CD8-positive, alpha-beta memory T cell (primary cell): ENCODE measurements around the gene KPNB1. TPM values are rescaled to one million over a fixed set of nuclear protein-coding genes. Genes with fewer than 3 reads are reported as not detected.

ENCODE experiments used
- CTCF ChIA-PET: fragments of 350-600 bp; sonication (Branson Sonifier 250); formaldehyde crosslinking; loops from one replicate; lab custom pipeline; 2021; ENCODE audit warnings: antibody characterized with exemption; lab: Charles Lee
- POLR2A ChIA-PET: fragments of 350-600 bp; sonication (Branson Sonifier 250); formaldehyde crosslinking; loops from one replicate; lab custom pipeline; 2021; ENCODE audit warnings: antibody characterized with exemption; lab: Charles Lee
- DNase-seq, 5 donors: peaks; one replicate each; pipeline versions ENCODE4 v3.0.0 to v3.0.0-alpha.2; 2020 to 2022; ENCODE audit warnings: mixed read lengths in 1 of 5
- H3K27ac ChIP-seq: one replicate; pipeline ENCODE4 v1.7.0; 2013; ENCODE audit warnings: low read depth, mild to moderate bottlenecking, low read length, moderate library complexity
- H3K27me3 ChIP-seq: 2 replicates; pipeline ENCODE4 v1.7.0; 2013; ENCODE audit warnings: low read length, mild to moderate bottlenecking; ENCODE audit not compliant: insufficient read depth, poor library complexity, severe bottlenecking
- H3K36me3 ChIP-seq: 2 replicates; pipeline ENCODE4 v1.7.0; 2013; ENCODE audit warnings: mild to moderate bottlenecking, low read length, moderate library complexity; ENCODE audit not compliant: insufficient read depth
- H3K4me1 ChIP-seq: 2 replicates; pipeline ENCODE4 v1.7.0; 2013; ENCODE audit warnings: mild to moderate bottlenecking, low read length, moderate library complexity; ENCODE audit not compliant: insufficient read depth
- H3K4me3 ChIP-seq: 2 replicates; pipeline ENCODE4 v1.7.0; 2013; ENCODE audit warnings: mild to moderate bottlenecking, low read length
- H3K9me3 ChIP-seq: 2 replicates; pipeline ENCODE4 v1.7.0; 2013; ENCODE audit warnings: mild to moderate bottlenecking, low read length
- H3K27ac Mint-ChIP-seq, 8 donors: one replicate each; pipeline ENCODE4 v1.8.0; 2020 to 2021; ENCODE audit warnings: mixed read lengths in 8 of 8, mild to moderate bottlenecking in 6 of 8, inconsistent platforms in 3 of 8, moderate library complexity in 3 of 8
- H3K27me3 Mint-ChIP-seq, 2 donors: one replicate each; pipeline ENCODE4 v1.8.0; 2020 to 2021; ENCODE audit warnings: mixed read lengths in 2 of 2, mild to moderate bottlenecking in 1 of 2, moderate library complexity in 1 of 2
- H3K36me3 Mint-ChIP-seq, 3 donors: one replicate each; pipeline ENCODE4 v1.8.0; 2020 to 2021; ENCODE audit warnings: mixed read lengths in 3 of 3, inconsistent platforms in 1 of 3, mild to moderate bottlenecking in 1 of 3
- H3K4me1 Mint-ChIP-seq, 3 donors: one replicate each; pipeline ENCODE4 v1.8.0; 2020 to 2021; ENCODE audit warnings: mixed read lengths in 3 of 3, inconsistent platforms in 1 of 3, mild to moderate bottlenecking in 1 of 3
- H3K4me3 Mint-ChIP-seq, 7 donors: one replicate each; pipeline ENCODE4 v1.8.0; 2020 to 2021; ENCODE audit warnings: mixed read lengths in 7 of 7, mild to moderate bottlenecking in 6 of 7, moderate library complexity in 4 of 7, inconsistent platforms in 2 of 7
- H3K9me3 Mint-ChIP-seq, 5 donors: one replicate each; pipeline ENCODE4 v1.8.0; 2020 to 2022; ENCODE audit warnings: mixed read lengths in 5 of 5, mild to moderate bottlenecking in 3 of 5, moderate library complexity in 2 of 5, inconsistent platforms in 1 of 5
- polyA plus RNA-seq: library from polyadenylated mRNA; unstranded; fragments of 300-500 nt; fragmentation: Illumina TruSeq; gene quantifications from one replicate; pipeline ENCODE4 v1.2.3, GENCODE V29; 2021
- total RNA-seq, 2 experiments: library from RNA; stranded (reverse); gene quantifications; one replicate each; pipeline ENCODE4 v1.2.3, GENCODE V29; 2021

The KPNB1 gene
- total and polyA plus RNA-seq, 3 experiments from 2014 or later: 35.9 to 915 (median 907) TPM

DNA sequence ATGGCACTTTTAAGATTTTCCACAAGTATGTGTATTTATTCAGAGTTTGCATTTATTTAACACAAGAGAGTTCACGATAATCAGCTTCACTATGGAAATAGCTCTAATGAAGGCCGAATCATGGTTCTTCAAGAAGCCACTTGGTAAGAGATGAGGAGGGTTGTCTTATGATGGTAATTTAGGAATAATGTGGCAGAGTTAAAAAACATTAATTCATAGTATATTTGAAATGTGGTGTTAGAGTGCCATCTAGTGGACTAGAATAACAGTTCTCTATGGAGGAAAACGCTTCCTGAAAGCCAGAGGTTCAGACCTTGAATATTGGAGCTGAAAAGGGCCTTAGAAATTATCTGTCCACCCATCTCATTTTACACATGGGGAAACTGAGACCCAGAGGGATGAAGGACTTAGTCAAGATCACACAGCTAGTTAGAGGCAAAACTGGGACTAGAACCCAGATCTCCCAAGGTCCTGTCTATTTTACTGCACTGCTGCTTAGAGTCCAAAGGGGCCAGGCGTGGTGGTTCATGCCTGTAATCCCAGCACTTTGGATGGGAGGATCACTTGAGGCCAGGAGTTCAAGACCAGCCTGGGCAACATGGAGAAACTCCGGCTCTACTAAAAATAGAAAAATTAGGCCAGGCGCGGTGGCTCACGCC lies 33.8 kb upstream of the KPNB1 start:
- ChIA-PET POLR2A (no interaction called here), CTCF (interaction anchor here (0.6 to 2.6 kb wide), 10 partner anchors 11 to 372 kb away, joined by 3 to 20 read pairs (median 4); partner anchors contain the start of gene KPNB1)
- peaks cover 17% of the 10 kb centered on the region for H3K36me3 ChIP-seq
- no peak overlapping the region for H3K27ac ChIP-seq
- H3K9me3 Mint-ChIP-seq: no peaks in the 10 kb centered on the region
- H3K36me3 Mint-ChIP-seq: peaks cover 0 to 65% (median 11%) of the 10 kb centered on the region in 3 donors
- H3K9me3 ChIP-seq: no peaks in the 10 kb centered on the region
- H3K27ac Mint-ChIP-seq: peak overlapping the region in 4 of 8 donors; percentile 30 to 81 (median 51)
- no peak overlapping the region for H3K4me3 Mint-ChIP-seq
- no peaks in the 10 kb centered on the region for H3K27me3 ChIP-seq
- no peaks in the 10 kb centered on the region for H3K4me1 ChIP-seq
- no peaks in the 10 kb centered on the region for H3K27me3 Mint-ChIP-seq
- H3K4me3 ChIP-seq: no peak overlapping the region
- H3K4me1 Mint-ChIP-seq: peaks cover 3 to 7% (median 5%) of the 10 kb centered on the region in 3 donors
- DNase-seq: peak in 2 of 5 donors; percentile 36 to 46

DNA sequence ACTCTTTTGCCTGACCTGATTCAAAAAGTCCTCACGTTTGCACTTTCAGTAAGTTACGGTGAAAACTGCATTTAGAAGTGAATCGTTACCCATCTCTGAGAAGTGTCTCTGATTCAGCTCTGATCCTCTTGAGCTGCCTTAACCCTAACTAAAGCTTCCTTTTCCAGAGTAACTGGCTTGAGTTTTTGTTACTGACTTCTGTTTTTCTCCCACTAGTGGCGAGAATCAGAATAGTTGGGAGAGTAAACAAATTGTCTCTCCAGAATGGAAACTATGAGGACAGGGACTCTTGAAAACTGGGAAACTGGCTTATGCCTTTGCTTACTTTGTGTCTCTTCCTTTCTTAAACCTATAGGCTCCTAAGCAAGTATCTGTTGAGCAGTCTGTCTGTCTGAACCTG lies 31.3 kb upstream of the KPNB1 start:
- Histone ChIP-seq H3K4me1 (no peaks in the 10 kb centered on the region), H3K36me3 (peaks cover 26% of the 10 kb centered on the region), H3K27me3 (no peaks in the 10 kb centered on the region), H3K9me3 (no peaks in the 10 kb centered on the region), H3K4me3 (no peak overlapping the region), H3K27ac (no peak overlapping the region)
- peaks cover 4 to 9% (median 7%) of the 10 kb centered on the region in 3 donors for H3K4me1 Mint-ChIP-seq
- peak overlapping the region in 1 of 8 donors; percentile 36 for H3K27ac Mint-ChIP-seq
- POLR2A ChIA-PET: interaction anchor here (1.4 kb wide), 1 partner anchor 31 kb away, joined by 4 read pairs; the partner anchor contains the start of gene KPNB1
- peaks cover 0 to 71% (median 11%) of the 10 kb centered on the region in 3 donors for H3K36me3 Mint-ChIP-seq
- H3K27me3 Mint-ChIP-seq: no peaks in the 10 kb centered on the region
- CTCF ChIA-PET: interaction anchor here (0.8 to 1.5 kb wide), 3 partner anchors 31 to 388 kb away, joined by 3 to 5 read pairs (median 4); partner anchors contain the start of gene KPNB1
- H3K9me3 Mint-ChIP-seq: no peaks in the 10 kb centered on the region
- H3K4me3 Mint-ChIP-seq: no peak overlapping the region
- no peak for DNase-seq

DNA sequence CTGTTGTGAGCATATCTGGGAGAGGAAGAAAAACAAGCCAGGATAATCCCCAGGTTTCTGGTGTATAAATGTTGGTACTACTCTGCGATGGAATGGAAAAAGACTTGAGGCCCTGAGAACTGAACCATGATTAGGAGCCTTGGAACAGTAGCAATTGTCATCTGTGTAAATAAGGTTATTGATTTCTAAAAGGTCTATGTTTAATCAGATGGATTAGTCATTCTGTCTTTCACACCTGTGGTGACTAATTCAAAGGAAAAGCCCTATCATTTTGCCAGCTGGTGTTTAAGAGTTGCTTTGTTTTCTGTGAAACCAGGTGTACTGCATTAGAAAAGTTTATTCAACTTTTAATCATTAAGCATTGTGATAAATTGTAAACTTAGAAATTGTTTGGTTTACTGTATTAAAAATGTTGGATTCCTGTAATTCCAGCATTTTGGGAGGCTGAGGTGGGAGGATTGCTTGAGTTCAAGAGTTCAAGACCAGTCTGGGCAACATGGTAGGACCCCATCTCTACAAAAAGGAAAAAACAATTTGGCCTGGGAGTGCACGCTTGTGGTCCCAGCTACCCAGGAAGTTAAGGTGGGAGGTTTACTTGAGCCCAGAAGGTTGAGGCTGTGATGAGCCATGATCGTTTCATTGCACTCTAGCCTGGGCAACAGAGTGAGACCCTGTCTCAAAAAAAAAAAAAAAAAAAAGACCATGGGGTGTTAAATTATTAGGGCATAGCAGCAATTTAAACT lies 29.0 kb upstream of the KPNB1 start:
- no peaks in the 10 kb centered on the region for H3K27me3 Mint-ChIP-seq
- peaks cover 0 to 63% (median 10%) of the 10 kb centered on the region in 3 donors for H3K36me3 Mint-ChIP-seq
- ChIA-PET CTCF (no interaction called here), POLR2A (no interaction called here)
- H3K27ac Mint-ChIP-seq: peak overlapping the region in 6 of 8 donors; percentile 5 to 74 (median 65)
- DNase-seq: no peak
- Histone ChIP-seq H3K9me3 (no peaks in the 10 kb centered on the region), H3K4me3 (no peak overlapping the region), H3K27ac (no peak overlapping the region), H3K4me1 (no peaks in the 10 kb centered on the region), H3K36me3 (peaks cover 27% of the 10 kb centered on the region), H3K27me3 (no peaks in the 10 kb centered on the region)
- H3K9me3 Mint-ChIP-seq: no peaks in the 10 kb centered on the region
- H3K4me3 Mint-ChIP-seq: no peak overlapping the region
- peaks cover 4 to 9% (median 7%) of the 10 kb centered on the region in 3 donors for H3K4me1 Mint-ChIP-seq

DNA sequence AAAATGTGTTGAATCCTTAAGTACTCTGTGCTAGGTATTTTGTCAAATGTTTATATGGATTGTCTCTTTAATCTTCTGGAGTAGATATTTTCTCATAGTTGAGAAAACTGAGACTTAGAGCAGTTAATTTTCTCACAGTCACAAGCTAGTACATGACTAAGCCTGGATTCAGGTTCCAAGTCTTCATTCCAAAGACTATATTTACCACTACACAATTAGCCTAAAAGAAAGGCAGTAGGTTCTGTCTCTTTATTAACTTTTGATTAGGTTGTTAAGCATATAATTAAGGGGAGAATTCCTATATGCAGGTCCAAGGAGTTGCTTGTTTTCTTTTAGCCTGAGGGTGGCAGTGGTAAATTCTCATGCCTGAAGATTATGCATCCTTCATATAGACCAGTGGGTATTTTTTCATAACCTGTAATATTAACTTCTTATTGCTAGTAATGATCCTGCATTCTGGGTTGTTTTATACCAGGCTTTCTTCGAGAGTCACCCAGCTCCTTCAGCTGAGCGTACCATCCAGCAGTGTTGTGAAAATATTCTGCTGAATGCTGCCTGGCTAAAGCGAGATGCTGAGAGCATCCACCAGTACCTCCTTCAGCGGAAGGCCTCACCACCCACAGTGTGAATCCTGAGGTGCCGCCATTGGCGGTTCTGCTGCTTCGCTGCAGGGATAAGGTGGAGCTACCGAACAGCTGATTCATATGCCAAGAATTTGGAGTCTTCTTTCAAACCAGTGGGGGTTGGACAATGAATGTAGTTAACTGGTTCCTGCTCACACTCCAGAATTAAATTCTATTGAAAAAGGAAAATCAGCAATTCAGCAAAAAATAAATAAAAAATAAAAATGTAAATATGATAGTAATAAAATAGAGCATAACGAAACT lies 28.2 kb upstream of the KPNB1 start:
- POLR2A ChIA-PET: no interaction called here
- H3K27ac ChIP-seq: no peak overlapping the region
- peaks cover 27% of the 10 kb centered on the region for H3K36me3 ChIP-seq
- CTCF ChIA-PET: interaction anchor here (1.1 kb wide), 1 partner anchor 27 kb away, joined by 3 read pairs; no protein-coding TSS in a partner anchor
- H3K9me3 ChIP-seq: no peaks in the 10 kb centered on the region
- no peaks in the 10 kb centered on the region for H3K4me1 ChIP-seq
- H3K4me3 ChIP-seq: no peak overlapping the region
- Mint-ChIP-seq H3K27me3 (no peaks in the 10 kb centered on the region), H3K9me3 (no peaks in the 10 kb centered on the region), H3K36me3 (peaks cover 0 to 61% (median 7%) of the 10 kb centered on the region in 3 donors), H3K27ac (peak overlapping the region in 6 of 8 donors; percentile 36 to 72 (median 61)), H3K4me1 (peaks cover 4 to 9% (median 7%) of the 10 kb centered on the region in 3 donors), H3K4me3 (no peak overlapping the region)
- no peak for DNase-seq
- no peaks in the 10 kb centered on the region for H3K27me3 ChIP-seq

DNA sequence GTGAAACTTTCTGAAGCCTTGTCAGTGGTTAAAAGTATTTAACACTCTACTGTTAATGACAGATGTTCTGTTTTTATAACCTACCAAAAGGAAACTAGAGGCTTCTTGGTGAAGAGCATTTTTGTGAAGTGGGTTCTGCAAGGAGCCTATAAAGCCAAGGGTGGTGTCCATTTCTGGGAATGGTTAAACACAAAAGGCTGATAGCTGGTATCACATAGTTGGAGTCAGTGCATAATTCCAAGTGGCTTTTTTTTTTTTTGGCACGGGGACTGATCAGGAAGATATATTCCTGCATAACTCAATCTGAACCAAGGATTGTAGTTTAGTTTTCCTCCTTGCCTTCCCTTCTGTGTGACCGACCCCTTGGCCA lies 27.6 kb upstream of the KPNB1 start:
- Mint-ChIP-seq H3K36me3 (peaks cover 0 to 61% (median 7%) of the 10 kb centered on the region in 3 donors), H3K9me3 (no peaks in the 10 kb centered on the region), H3K4me3 (no peak overlapping the region), H3K27me3 (no peaks in the 10 kb centered on the region), H3K27ac (peak overlapping the region in 2 of 8 donors; percentile 11 to 50), H3K4me1 (peaks cover 4 to 9% (median 7%) of the 10 kb centered on the region in 3 donors)
- peaks cover 27% of the 10 kb centered on the region for H3K36me3 ChIP-seq
- H3K27me3 ChIP-seq: no peaks in the 10 kb centered on the region
- DNase-seq: no peak
- ChIA-PET POLR2A (no interaction called here), CTCF (interaction anchor here (1.1 kb wide), 1 partner anchor 27 kb away, joined by 3 read pairs; no protein-coding TSS in a partner anchor)
- H3K27ac ChIP-seq: no peak overlapping the region
- no peaks in the 10 kb centered on the region for H3K4me1 ChIP-seq
- no peaks in the 10 kb centered on the region for H3K9me3 ChIP-seq
- no peak overlapping the region for H3K4me3 ChIP-seq

DNA sequence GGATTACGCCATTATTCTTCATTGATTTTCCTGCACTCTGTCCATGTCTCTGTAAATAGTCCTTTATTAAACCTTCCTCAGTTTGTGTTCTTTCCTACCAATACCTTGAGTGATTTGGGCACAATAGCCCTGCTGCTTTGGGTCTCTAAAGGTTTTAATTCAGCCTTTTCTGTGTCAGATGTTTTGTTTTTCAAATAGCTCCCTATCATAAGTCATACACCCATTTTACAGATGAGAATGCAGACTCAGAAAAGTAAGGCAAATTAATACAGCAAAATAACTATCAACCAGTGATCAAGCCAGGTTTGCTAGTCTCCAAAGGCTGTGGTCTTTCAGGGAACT lies 25.0 kb upstream of the KPNB1 start:
- no peak overlapping the region for H3K4me3 ChIP-seq
- POLR2A ChIA-PET: interaction anchor here (0.6 kb wide), 1 partner anchor 10 kb away, joined by 9 read pairs; no protein-coding TSS in a partner anchor
- H3K27me3 Mint-ChIP-seq: no peaks in the 10 kb centered on the region
- H3K4me1 ChIP-seq: no peaks in the 10 kb centered on the region
- no peaks in the 10 kb centered on the region for H3K27me3 ChIP-seq
- DNase-seq: no peak
- peaks cover 4 to 9% (median 7%) of the 10 kb centered on the region in 3 donors for H3K4me1 Mint-ChIP-seq
- peaks cover 15% of the 10 kb centered on the region for H3K36me3 ChIP-seq
- CTCF ChIA-PET: interaction anchor here (5.2 kb wide), 1 partner anchor 9 kb away, joined by 20 read pairs; no protein-coding TSS in a partner anchor
- no peak overlapping the region for H3K27ac ChIP-seq
- H3K36me3 Mint-ChIP-seq: peaks cover 0 to 44% (median 2%) of the 10 kb centered on the region in 3 donors
- H3K4me3 Mint-ChIP-seq: no peak overlapping the region
- no peaks in the 10 kb centered on the region for H3K9me3 Mint-ChIP-seq
- peak overlapping the region in 1 of 8 donors; percentile 12 for H3K27ac Mint-ChIP-seq
- H3K9me3 ChIP-seq: no peaks in the 10 kb centered on the region

DNA sequence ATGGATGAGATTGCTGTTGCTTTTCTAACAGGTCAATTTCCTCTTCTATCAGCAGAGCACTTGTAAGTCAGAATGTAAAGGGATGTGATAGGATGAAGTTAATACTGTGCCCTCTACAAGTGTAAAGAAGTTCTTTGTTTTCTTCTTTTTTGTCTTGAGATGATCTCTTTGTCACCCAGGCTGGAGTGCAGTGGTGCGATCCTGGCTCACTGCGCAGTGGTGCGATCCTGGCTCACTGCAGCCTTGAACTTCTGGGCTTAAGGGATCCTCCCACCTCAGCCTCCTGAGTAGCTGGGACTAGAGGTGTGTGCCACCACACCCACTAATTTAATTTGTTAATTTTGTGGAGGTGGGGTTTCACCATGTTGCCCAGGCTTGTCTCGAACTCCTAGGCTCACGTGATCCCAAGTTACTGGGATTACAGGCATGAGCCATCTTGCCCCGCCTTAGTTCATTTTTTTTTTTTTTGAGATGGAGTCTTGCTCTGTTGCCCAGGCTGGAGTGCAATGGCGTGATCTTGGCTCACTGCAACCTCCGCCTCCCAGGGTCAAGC lies 21.6 kb upstream of the KPNB1 start:
- H3K36me3 Mint-ChIP-seq: peaks cover 0 to 24% (median 0%) of the 10 kb centered on the region in 3 donors
- no peaks in the 10 kb centered on the region for H3K4me1 ChIP-seq
- POLR2A ChIA-PET: interaction anchor here (0.5 kb wide), 1 partner anchor 8 kb away, joined by 10 read pairs; no protein-coding TSS in a partner anchor
- no peaks in the 10 kb centered on the region for H3K27me3 Mint-ChIP-seq
- H3K4me1 Mint-ChIP-seq: no peaks in the 10 kb centered on the region
- H3K9me3 Mint-ChIP-seq: no peaks in the 10 kb centered on the region
- no peaks in the 10 kb centered on the region for H3K27me3 ChIP-seq
- peaks cover 3% of the 10 kb centered on the region for H3K36me3 ChIP-seq
- no peak overlapping the region for H3K4me3 ChIP-seq
- no peak overlapping the region for H3K27ac ChIP-seq
- DNase-seq: no peak
- CTCF ChIA-PET: interaction anchor here (1.2 to 5.2 kb wide), 3 partner anchors 12 to 73 kb away, joined by 3 to 20 read pairs (median 4); partner anchors contain the start of gene KPNB1
- H3K9me3 ChIP-seq: no peaks in the 10 kb centered on the region
- peak overlapping the region in 1 of 8 donors; percentile 26 for H3K27ac Mint-ChIP-seq
- no peak overlapping the region for H3K4me3 Mint-ChIP-seq
